ENCODE results near the gene PVRIG.
"Not testable (repeated sequence)": the region's sequence is repeated elsewhere in the genome, so short reads cannot be mapped to it uniquely, and the experiment has no call there.

DNA sequence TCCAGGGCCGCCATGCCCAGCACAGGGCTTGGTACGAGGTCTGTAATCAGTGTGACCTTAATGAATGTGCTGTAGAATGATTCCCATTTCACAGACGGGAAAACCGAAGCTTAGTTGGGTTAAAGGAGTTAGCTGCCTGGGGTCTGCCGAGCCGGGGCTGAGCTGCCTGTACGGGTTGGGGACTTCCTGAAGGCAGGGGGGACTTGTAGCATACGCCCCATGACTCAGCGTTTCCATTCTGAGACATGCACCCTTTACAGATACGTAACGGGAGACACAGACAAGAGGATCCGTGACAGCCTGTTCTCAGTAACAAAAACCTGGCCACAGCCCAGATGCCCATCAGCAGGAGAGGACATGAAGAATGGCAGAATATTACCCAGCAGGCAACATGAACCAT, 23.6 kb downstream of the PVRIG start:
- TF ChIP-seq, protein P1, sequence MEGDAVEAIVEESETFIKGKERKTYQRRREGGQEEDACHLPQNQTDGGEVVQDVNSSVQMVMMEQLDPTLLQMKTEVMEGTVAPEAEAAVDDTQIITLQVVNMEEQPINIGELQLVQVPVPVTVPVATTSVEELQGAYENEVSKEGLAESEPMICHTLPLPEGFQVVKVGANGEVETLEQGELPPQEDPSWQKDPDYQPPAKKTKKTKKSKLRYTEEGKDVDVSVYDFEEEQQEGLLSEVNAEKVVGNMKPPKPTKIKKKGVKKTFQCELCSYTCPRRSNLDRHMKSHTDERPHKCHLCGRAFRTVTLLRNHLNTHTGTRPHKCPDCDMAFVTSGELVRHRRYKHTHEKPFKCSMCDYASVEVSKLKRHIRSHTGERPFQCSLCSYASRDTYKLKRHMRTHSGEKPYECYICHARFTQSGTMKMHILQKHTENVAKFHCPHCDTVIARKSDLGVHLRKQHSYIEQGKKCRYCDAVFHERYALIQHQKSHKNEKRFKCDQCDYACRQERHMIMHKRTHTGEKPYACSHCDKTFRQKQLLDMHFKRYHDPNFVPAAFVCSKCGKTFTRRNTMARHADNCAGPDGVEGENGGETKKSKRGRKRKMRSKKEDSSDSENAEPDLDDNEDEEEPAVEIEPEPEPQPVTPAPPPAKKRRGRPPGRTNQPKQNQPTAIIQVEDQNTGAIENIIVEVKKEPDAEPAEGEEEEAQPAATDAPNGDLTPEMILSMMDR (IDR thresholded peaks at IDR 0.05), result not testable (repeated sequence)
- TF ChIP-seq POLR2A (IDR thresholded peaks at IDR 0.05), result not testable (repeated sequence)

Measured in body of pancreas (tissue), 4 donors.